Measurements from ENCODE around the gene ARHGAP26. TPM values are rescaled to one million over a fixed set of nuclear protein-coding genes. Genes with fewer than 3 reads are reported as not detected.

ARHGAP26 gene
- total RNA-seq, result 35.4 TPM
- long read RNA-seq, partial matches to known transcripts, result 4 of 14 reads
- long read RNA-seq, other reads (novel, unspliced or antisense), result 10 of 14 reads

GRCh38 chr5:142769793-142770649 lies at the start of gene ARHGAP26:
Gene ARHGAP26, plus strand, starts transcription at chr5:142770377. Its CDS starts 385 bp downstream, at chr5:142770762.
- ATAC-seq, result peak; percentile 98
- intact Hi-C loops (cut with DNase I), result loop anchor here (10.0 kb wide), 1 partner anchor 95 kb away; no protein-coding TSS in a partner anchor
- peaks cover 21% of the 10 kb centered on the region for H3K4me1 ChIP-seq
- H3K27ac ChIP-seq, result peak within 1 kb of the TSS; percentile 82
- DNase-seq, result peak; percentile 99
- TF ChIP-seq CTCF (IDR thresholded peaks at IDR 0.05), result peak; percentile 41
- H3K4me3 ChIP-seq, result peak within 1 kb of the TSS; percentile 96
- H3K9me3 ChIP-seq, result no peaks in the 10 kb centered on the region
- H3K36me3 ChIP-seq, result no peaks in the 10 kb centered on the region
- no peaks in the 10 kb centered on the region for H3K27me3 ChIP-seq

- no peak overlapping the region for H3K27ac ChIP-seq
Measured at GRCh38 chr5:142720641-142721271, 49.4 kb upstream of the ARHGAP26 start.

GRCh38 chr5:142722146-142722545 lies 48.0 kb upstream of the ARHGAP26 start:
- ATAC-seq, result no peak
- intact Hi-C loops (cut with DNase I), result no loop called here

More at GRCh38 chr5:142720641-142721271, 49.4 kb upstream of the ARHGAP26 start:
- no peaks in the 10 kb centered on the region for H3K36me3 ChIP-seq
- H3K4me3 ChIP-seq, result no peak overlapping the region
- intact Hi-C loops (cut with DNase I), result no loop called here
- H3K9me3 ChIP-seq, result no peaks in the 10 kb centered on the region
- H3K27me3 ChIP-seq, result no peaks in the 10 kb centered on the region
- DNase-seq (no peak), ATAC-seq (peak; percentile 20)
- TF ChIP-seq CTCF (IDR thresholded peaks at IDR 0.05), result no peak
- peaks cover 4% of the 10 kb centered on the region for H3K4me1 ChIP-seq

GRCh38 chr5:142722896-142723295 lies 47.3 kb upstream of the ARHGAP26 start:
- peaks cover 7% of the 10 kb centered on the region for H3K4me1 ChIP-seq
- H3K36me3 ChIP-seq, result no peaks in the 10 kb centered on the region
- no peak for DNase-seq
- H3K27ac ChIP-seq, result no peak overlapping the region
- intact Hi-C loops (cut with DNase I), result no loop called here
- TF ChIP-seq CTCF (IDR thresholded peaks at IDR 0.05), result no peak
- H3K27me3 ChIP-seq, result no peaks in the 10 kb centered on the region
- H3K9me3 ChIP-seq, result no peaks in the 10 kb centered on the region
- no peak for ATAC-seq
- H3K4me3 ChIP-seq, result no peak overlapping the region

More at GRCh38 chr5:142722146-142722545, 48.0 kb upstream of the ARHGAP26 start:
- DNase-seq, result no peak
- Histone ChIP-seq H3K4me1 (peaks cover 10% of the 10 kb centered on the region), H3K36me3 (no peaks in the 10 kb centered on the region), H3K9me3 (no peaks in the 10 kb centered on the region), H3K4me3 (no peak overlapping the region), H3K27ac (no peak overlapping the region), H3K27me3 (no peaks in the 10 kb centered on the region)
- no peak for TF ChIP-seq CTCF (IDR thresholded peaks at IDR 0.05)

GRCh38 chr5:142724821-142725220 lies 45.4 kb upstream of the ARHGAP26 start:
- H3K9me3 ChIP-seq, result no peaks in the 10 kb centered on the region
- H3K36me3 ChIP-seq, result no peaks in the 10 kb centered on the region
- no peak overlapping the region for H3K4me3 ChIP-seq
- ATAC-seq (no peak), DNase-seq (no peak)
- no peak for TF ChIP-seq CTCF (IDR thresholded peaks at IDR 0.05)
- peaks cover 7% of the 10 kb centered on the region for H3K4me1 ChIP-seq
- H3K27me3 ChIP-seq, result no peaks in the 10 kb centered on the region
- intact Hi-C loops (cut with DNase I), result no loop called here
- no peak overlapping the region for H3K27ac ChIP-seq
